RWPE1 (cell line): Measurements from ENCODE around the gene RALGAPA2.

ENCODE experiments used
- CTCF ChIA-PET: fragments of 350-600 bp; sonication (Branson Sonifier 250); formaldehyde crosslinking; extraction: SDS; loops from one replicate; lab custom pipeline; 2021; lab: Yijun Ruan, JAX
- POLR2A ChIA-PET: fragments of 400-600 bp; formaldehyde crosslinking; extraction: SDS; loops from one replicate; lab custom pipeline; 2020; ENCODE audit warnings: antibody characterized with exemption; ENCODE audit not compliant: low non-redundant PET; lab: Yijun Ruan, JAX
- DNase-seq: peaks from one replicate; pipeline ENCODE4 v3.0.0; 2012; ENCODE audit warnings: low spot score
- H3K27ac ChIP-seq: fragments of 450-650 bp; 2 replicates; pipeline ENCODE4 v1.5.1; 2017
- TF ChIP-seq, protein P1 (sequence below): fragments of 450-650 bp; conservative IDR thresholded peaks from 2 replicates; pipeline ENCODE4 v1.5.1; 2017; ENCODE audit warnings: low read depth, mild to moderate bottlenecking

RALGAPA2 gene

GRCh38 chr20:20405623-20406022 is 306.8 kb downstream of the RALGAPA2 start:
- H3K27ac ChIP-seq, result no peak overlapping the region
- TF ChIP-seq, protein P1, sequence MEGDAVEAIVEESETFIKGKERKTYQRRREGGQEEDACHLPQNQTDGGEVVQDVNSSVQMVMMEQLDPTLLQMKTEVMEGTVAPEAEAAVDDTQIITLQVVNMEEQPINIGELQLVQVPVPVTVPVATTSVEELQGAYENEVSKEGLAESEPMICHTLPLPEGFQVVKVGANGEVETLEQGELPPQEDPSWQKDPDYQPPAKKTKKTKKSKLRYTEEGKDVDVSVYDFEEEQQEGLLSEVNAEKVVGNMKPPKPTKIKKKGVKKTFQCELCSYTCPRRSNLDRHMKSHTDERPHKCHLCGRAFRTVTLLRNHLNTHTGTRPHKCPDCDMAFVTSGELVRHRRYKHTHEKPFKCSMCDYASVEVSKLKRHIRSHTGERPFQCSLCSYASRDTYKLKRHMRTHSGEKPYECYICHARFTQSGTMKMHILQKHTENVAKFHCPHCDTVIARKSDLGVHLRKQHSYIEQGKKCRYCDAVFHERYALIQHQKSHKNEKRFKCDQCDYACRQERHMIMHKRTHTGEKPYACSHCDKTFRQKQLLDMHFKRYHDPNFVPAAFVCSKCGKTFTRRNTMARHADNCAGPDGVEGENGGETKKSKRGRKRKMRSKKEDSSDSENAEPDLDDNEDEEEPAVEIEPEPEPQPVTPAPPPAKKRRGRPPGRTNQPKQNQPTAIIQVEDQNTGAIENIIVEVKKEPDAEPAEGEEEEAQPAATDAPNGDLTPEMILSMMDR, result no peak
- ChIA-PET CTCF (no interaction called here), POLR2A (no interaction called here)
- DNase-seq, result no peak

GRCh38 chr20:20404633-20405032 is 307.8 kb downstream of the RALGAPA2 start:
- CTCF ChIA-PET, result no interaction called here
- POLR2A ChIA-PET, result no interaction called here
- TF ChIP-seq, protein P1, result no peak

DNA sequence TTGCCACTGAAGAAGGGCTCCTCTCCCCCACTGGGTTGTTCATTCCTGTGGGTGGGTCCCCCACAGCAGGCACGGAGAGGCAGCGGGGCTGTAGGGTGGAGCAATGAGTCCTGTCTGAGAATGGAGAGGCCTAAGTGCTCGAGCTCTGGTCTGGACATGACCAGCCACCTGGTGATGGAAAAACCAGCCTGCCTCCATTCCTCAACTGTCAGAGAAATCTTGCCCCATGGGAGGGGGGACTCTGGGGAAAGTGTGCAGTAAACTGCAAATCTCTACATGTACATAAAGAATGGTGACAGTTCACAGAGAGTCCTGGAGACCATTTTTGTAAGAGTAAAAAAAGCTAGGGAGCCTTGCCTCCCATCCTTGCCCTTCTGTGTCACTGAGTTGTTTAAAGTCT is 310.5 kb downstream of the RALGAPA2 start:
- CTCF ChIA-PET, result no interaction called here
- no peak for DNase-seq
- H3K27ac ChIP-seq, result no peak overlapping the region
- TF ChIP-seq, protein P1, result no peak
- POLR2A ChIA-PET, result no interaction called here

More at GRCh38 chr20:20404633-20405032, 307.8 kb downstream of the RALGAPA2 start:
- H3K27ac ChIP-seq, result no peak overlapping the region
- no peak for DNase-seq

DNA sequence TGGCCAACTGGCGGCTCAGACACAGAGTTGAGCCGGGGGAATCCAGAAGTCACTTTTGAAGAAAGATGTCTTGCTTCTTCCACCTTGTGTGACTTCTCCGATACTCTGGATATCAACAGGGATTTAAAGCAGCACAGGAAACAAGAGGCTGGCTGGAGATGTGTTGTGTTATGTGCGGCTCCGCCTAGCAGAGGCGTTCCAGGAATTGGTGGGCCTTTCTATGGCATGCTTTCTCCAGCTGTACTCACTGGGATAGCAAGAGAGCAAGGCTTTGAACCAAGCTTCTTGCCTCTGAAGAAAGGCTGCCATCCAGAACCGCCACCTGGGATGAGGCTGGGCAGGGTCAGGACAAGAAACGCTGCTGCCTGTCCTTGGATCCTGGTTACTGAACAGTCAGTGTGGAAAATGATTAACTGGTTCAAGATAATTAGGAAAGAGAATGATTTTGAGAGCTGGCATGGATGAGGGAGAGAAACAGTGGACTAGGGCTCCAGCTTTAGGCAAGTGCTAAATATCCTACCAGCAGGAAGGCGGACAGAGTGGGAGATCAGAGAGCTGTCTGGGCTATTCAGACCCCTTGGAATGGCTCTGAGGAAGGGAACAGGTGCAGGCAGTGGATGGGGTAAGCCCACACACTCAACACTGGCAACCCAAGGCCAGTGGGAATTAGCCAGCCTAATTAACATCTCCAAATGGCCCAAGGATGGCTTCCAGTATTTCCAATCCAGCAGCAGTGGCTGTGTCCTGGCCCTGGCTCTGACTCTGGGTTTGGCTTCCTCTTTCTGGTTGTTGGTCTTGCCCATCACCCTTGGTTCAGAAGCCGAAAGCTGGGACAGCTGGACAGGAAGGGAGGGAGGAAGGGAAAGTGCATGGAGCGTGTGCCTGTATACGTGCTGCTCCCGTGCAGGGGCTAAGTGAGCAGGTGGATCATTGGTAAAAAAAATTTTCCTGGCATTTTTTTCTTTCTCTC is 312.6 kb downstream of the RALGAPA2 start:
- ChIA-PET CTCF (no interaction called here), POLR2A (no interaction called here)
- no peak overlapping the region for H3K27ac ChIP-seq
- TF ChIP-seq, protein P1, result no peak
- DNase-seq, result no peak

DNA sequence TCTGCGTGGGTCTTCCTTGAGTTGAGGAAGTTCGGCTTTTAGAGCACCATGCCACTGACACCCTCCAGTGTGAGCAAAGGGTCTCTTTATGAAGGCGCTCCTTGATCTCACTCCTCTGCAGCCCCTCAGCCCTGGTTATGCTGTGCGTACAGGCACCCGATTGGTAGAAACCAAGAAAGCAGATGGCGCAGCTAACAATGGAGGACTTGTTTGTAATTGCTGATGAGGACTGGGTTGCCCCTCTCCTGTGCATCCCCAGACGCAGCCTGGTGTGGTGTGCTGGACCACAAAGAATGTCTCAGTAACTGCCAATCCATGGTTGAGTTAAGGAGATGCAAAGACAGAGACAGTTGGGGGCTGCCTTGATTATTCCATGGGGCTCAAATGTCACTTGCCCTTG is 314.3 kb downstream of the RALGAPA2 start:
- ChIA-PET CTCF (interaction anchor here (0.6 kb wide), 1 partner anchor 144 kb away, joined by 3 read pairs; no protein-coding TSS in a partner anchor), POLR2A (no interaction called here)
- no peak overlapping the region for H3K27ac ChIP-seq
- TF ChIP-seq, protein P1, result no peak
- DNase-seq, result no peak

DNA sequence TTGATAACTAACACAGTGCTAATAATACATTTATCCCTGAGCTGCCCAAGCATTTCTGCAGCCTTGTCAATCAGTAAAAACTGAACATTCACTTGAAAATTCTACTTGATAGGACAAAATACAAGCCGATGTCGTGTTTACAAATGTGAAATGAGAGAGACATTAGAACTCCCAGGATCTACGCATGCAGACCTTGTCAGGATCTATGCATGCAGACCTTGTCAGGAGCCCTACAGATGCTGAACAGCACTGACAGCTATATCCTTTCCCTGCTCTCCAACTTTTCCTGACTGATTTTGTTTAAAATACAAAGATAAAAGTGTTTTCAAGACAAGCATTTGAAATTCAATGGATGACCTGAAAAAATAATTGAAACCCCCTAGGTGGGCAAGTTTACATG is 315.6 kb downstream of the RALGAPA2 start:
- no peak for DNase-seq
- TF ChIP-seq, protein P1, result no peak
- no peak overlapping the region for H3K27ac ChIP-seq
- CTCF ChIA-PET, result no interaction called here
- POLR2A ChIA-PET, result interaction anchor here (1.0 kb wide), 1 partner anchor 9 kb away, joined by 3 read pairs; no protein-coding TSS in a partner anchor
